ENCODE data around the gene UBL3. TPM values are rescaled to one million over a fixed set of nuclear protein-coding genes. Genes with fewer than 3 reads are reported as not detected.

Gene UBL3
- total RNA-seq, 1 experiment from 2014 or later, result 19.0 TPM

GRCh38 chr13:29761815-29762214, 88.6 kb downstream of the UBL3 start:
- Histone ChIP-seq H4K8ac (replicated peaks; ENCODE audit: insufficient read length, low read depth, low read length) (no peak overlapping the region), H3K4me2 (ENCODE audit: insufficient read depth, insufficient read length, low read length) (no peak overlapping the region), H3K4ac (ENCODE audit: low read depth, low read length) (no peak overlapping the region), H2BK15ac (ENCODE audit: low read depth, low read length) (no peak overlapping the region), H3K9me3 (ENCODE audit: control insufficient read depth, low read depth, low read length) (no peaks in the 10 kb centered on the region), H2BK12ac (ENCODE audit: insufficient read length, low read depth, low read length) (no peak overlapping the region), H2BK20ac (ENCODE audit: low read depth, low read length, poor library complexity, severe bottlenecking) (no peak overlapping the region), H3T11ph (ENCODE audit: low read length) (no peak overlapping the region), H3K56ac (ENCODE audit: insufficient read length, low read depth, low read length) (no peak overlapping the region), H3K27ac (ENCODE audit: insufficient read length, low read depth, low read length) (no peak overlapping the region), H3K9ac (ENCODE audit: extremely low read depth, insufficient read length, low read length) (no peak overlapping the region), H4K20me1 (ENCODE audit: control insufficient read depth, insufficient read depth, insufficient read length) (no peaks in the 10 kb centered on the region), H2BK5ac (ENCODE audit: insufficient read length, low read length) (no peak overlapping the region), H2BK120ac (ENCODE audit: low read depth, low read length, poor library complexity, severe bottlenecking) (no peak overlapping the region), H4K5ac (ENCODE audit: insufficient read length, low read depth, low read length) (no peak overlapping the region), H3K79me2 (ENCODE audit: insufficient read depth, low read length) (no peaks in the 10 kb centered on the region), H3K14ac (ENCODE audit: insufficient read depth, low read length) (no peak overlapping the region), H3K23ac (ENCODE audit: insufficient read length, low read depth, low read length) (no peak overlapping the region), H3K23me2 (ENCODE audit: insufficient read length, low read depth, low read length, poor library complexity, severe bottlenecking) (no peaks in the 10 kb centered on the region), H2AFZ (ENCODE audit: low read length) (no peak overlapping the region), H4K91ac (ENCODE audit: insufficient read length, low read depth, low read length) (no peak overlapping the region), H3K4me1 (ENCODE audit: insufficient read depth, low read length) (no peaks in the 10 kb centered on the region), H3K18ac (ENCODE audit: insufficient read length, low read depth, low read length) (no peak overlapping the region), H3K27me3 (ENCODE audit: insufficient read depth, low read length) (no peaks in the 10 kb centered on the region), H2AK5ac (ENCODE audit: insufficient read length, low read length) (no peak overlapping the region), H3K79me1 (ENCODE audit: insufficient read depth, low read depth, low read length, poor library complexity, severe bottlenecking) (no peaks in the 10 kb centered on the region)
- Mint-ChIP-seq H3K4me1 (peaks cover 4 to 5% of the 10 kb centered on the region in 2 experiments; a peak in 3 of 4 replicates), H3K36me3 (ENCODE audit: insufficient read depth in 1 of 3, low read depth in 3 of 3) (peaks cover 0 to 3% (median 2%) of the 10 kb centered on the region in 3 experiments; a peak in 4 of 7 replicates), H3K27ac (no peak overlapping the region), H3K9me3 (peaks cover 4 to 7% of the 10 kb centered on the region in 2 experiments), H3K27me3 (ENCODE audit: low read depth) (no peaks in the 10 kb centered on the region), H3K4me3 (no peak overlapping the region)
- no CpG with 5 or more reads among the region's 4 CpGs for WGBS (ENCODE audit: extremely low coverage, insufficient read length, low lambda C conversion rate)
- TF ChIP-seq CTCF (conservative IDR thresholded peaks at IDR 0.05), result peak; percentile 52; the same call in 2 of the 3 replicates
- DNase-seq, result no peak
